Keratinocyte (primary cell): ENCODE results near the gene GEMIN2. TPM values are rescaled to one million over a fixed set of nuclear protein-coding genes. Genes with fewer than 3 reads are reported as not detected.

Experiments used
- DNase-seq: peaks from one replicate; pipeline ENCODE4 v3.0.0-alpha.2; 2011; ENCODE audit warnings: low read depth, missing footprints, low spot score
- FAIRE-seq: peaks from 2 replicates; lab custom pipeline; 2011; peaks lifted over from hg19 to GRCh38; lab: Jason Lieb, UNC
- H2AFZ ChIP-seq: 2 replicates; pipeline ENCODE4 v1.6.0; 2012; ENCODE audit warnings: low read length, control low read depth, inconsistent platforms; ENCODE audit not compliant: control insufficient read depth
- H3K27ac ChIP-seq: 2 replicates; pipeline ENCODE4 v1.5.1; 2011; ENCODE audit warnings: low read length; ENCODE audit not compliant: control insufficient read depth, insufficient read depth
- H3K27me3 ChIP-seq: 3 replicates; pipeline ENCODE4 v1.6.0; 2011; ENCODE audit warnings: low read length; ENCODE audit not compliant: control insufficient read depth, insufficient read depth; ENCODE audit errors: extremely low read depth
- H3K36me3 ChIP-seq, 2 experiments: 2 replicates in 1 of 2; 3 replicates in 1 of 2; pipeline ENCODE4 v1.5.1; 2011; ENCODE audit warnings: low read length in 2 of 2, mild to moderate bottlenecking in 1 of 2; ENCODE audit not compliant: control insufficient read depth in 2 of 2, insufficient read depth in 2 of 2; ENCODE audit errors: extremely low read depth in 1 of 2
- H3K4me1 ChIP-seq: 3 replicates; pipeline ENCODE4 v1.5.1; 2011; ENCODE audit warnings: low read length; ENCODE audit not compliant: control insufficient read depth, insufficient read depth; ENCODE audit errors: extremely low read depth
- H3K4me2 ChIP-seq: 3 replicates; pipeline ENCODE4 v1.6.0; 2011; ENCODE audit warnings: low read depth, low read length; ENCODE audit not compliant: control insufficient read depth, insufficient read depth; ENCODE audit errors: extremely low read depth
- H3K4me3 ChIP-seq, 3 experiments: fragments of 200-600 bp in 1 of 3; sonication (generic) in 1 of 3; 2 replicates in 2 of 3; 3 replicates in 1 of 3; pipeline ENCODE4 v1.5.1; 2011 to 2016; ENCODE audit warnings: low read length in 3 of 3, mild to moderate bottlenecking in 3 of 3, control low read depth in 2 of 3, inconsistent platforms in 1 of 3, low read depth in 1 of 3, mixed read lengths in 1 of 3, mixed run types in 1 of 3, moderate library complexity in 1 of 3; ENCODE audit not compliant: control insufficient read depth in 2 of 3, insufficient read depth in 2 of 3; ENCODE audit errors: extremely low read depth in 1 of 3
- H3K79me2 ChIP-seq: 2 replicates; pipeline ENCODE4 v1.6.0; 2012; ENCODE audit warnings: low read length; ENCODE audit not compliant: control insufficient read depth, insufficient read depth
- H3K9ac ChIP-seq: 3 replicates; pipeline ENCODE4 v1.6.0; 2011; ENCODE audit warnings: low read length; ENCODE audit not compliant: control insufficient read depth, insufficient read depth; ENCODE audit errors: extremely low read depth
- H3K9me1 ChIP-seq: 3 replicates; pipeline ENCODE4 v1.6.0; 2011; ENCODE audit warnings: low read length; ENCODE audit not compliant: control insufficient read depth, insufficient read depth; ENCODE audit errors: extremely low read depth
- H3K9me3 ChIP-seq: 2 replicates; pipeline ENCODE4 v1.5.1; 2012; ENCODE audit warnings: low read depth, low read length; ENCODE audit not compliant: control insufficient read depth
- H4K20me1 ChIP-seq: 3 replicates; pipeline ENCODE4 v1.6.0; 2011; ENCODE audit warnings: low read length; ENCODE audit not compliant: control insufficient read depth, insufficient read depth; ENCODE audit errors: extremely low read depth
- EZH2 ChIP-seq: IDR thresholded peaks from one replicate; pipeline ENCODE4 v1.6.1; 2012; ENCODE audit warnings: inconsistent platforms, mild to moderate bottlenecking, low read length, moderate library complexity
- dilution Hi-C: fragments of 300-500 bp; cut with MboI; formaldehyde crosslinking; loops from one replicate; pipeline ENCODE4 v1.7.0; 2020; ENCODE audit warnings: low sequenced_read_pairs; ENCODE audit not compliant: extremely low pct_ligation_motif_present
- polyA plus RNA-seq, 5 experiments: library from polyadenylated mRNA; depleted of rRNA in 3 of 5; stranded (reverse) in 3 of 5; stranded (forward) in 1 of 5; unstranded in 1 of 5; fragments of >200 nt; gene quantifications; 1 replicate in 1 of 5; 2 replicates in 3 of 5; 3 replicates in 1 of 5; pipeline versions ENCODE4 v1.2.1 to v1.2.3, GENCODE V29; 2011 to 2012; ENCODE audit warnings: missing spikeins in 2 of 5, low read depth in 1 of 5, low replicate concordance in 1 of 5
- TF ChIP-seq, protein P1 (sequence below), 3 experiments: IDR thresholded peaks in 1 of 3; conservative IDR thresholded peaks in 1 of 3; optimal IDR thresholded peaks in 1 of 3; 2 replicates in 2 of 3; 3 replicates in 1 of 3; pipeline versions ENCODE3 to v1.5.1; 2011; ENCODE audit warnings: low read length in 3 of 3, mild to moderate bottlenecking in 3 of 3, moderate library complexity in 2 of 3, control low read depth in 1 of 3, inconsistent platforms in 1 of 3; ENCODE audit not compliant: insufficient read depth in 2 of 3; ENCODE audit errors: extremely low read depth in 1 of 3

GEMIN2 gene
- polyA plus RNA-seq, 1 donor (not counting 4 experiments of a cell fraction or from before 2014, with no cell fraction given) = 28.7 TPM

DNA sequence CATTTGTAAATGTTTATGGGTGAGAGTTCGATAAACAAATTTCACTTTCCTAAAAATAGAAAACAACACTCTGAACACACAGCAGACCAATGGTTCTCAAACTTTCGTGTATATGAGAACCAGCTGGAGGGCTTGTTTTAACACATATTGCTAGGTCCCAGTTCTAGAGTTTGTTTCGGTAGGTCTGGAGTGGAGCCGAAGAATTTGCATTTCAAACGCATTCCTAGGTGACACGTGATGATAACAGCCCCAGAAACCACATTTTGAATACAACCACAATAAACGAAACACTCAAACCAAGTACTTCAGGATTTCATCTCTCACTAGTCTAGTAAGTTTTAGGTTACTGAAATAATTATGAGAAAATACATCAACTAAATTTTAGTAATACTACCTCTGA lies 28.2 kb upstream of the GEMIN2 start:
- H4K20me1 ChIP-seq = no peaks in the 10 kb centered on the region
- H3K36me3 ChIP-seq = peaks cover 15 to 26% of the 10 kb centered on the region in 2 experiments
- H3K27ac ChIP-seq = no peak overlapping the region
- DNase-seq (no peak), FAIRE-seq (no peak)
- TF ChIP-seq, protein P1, sequence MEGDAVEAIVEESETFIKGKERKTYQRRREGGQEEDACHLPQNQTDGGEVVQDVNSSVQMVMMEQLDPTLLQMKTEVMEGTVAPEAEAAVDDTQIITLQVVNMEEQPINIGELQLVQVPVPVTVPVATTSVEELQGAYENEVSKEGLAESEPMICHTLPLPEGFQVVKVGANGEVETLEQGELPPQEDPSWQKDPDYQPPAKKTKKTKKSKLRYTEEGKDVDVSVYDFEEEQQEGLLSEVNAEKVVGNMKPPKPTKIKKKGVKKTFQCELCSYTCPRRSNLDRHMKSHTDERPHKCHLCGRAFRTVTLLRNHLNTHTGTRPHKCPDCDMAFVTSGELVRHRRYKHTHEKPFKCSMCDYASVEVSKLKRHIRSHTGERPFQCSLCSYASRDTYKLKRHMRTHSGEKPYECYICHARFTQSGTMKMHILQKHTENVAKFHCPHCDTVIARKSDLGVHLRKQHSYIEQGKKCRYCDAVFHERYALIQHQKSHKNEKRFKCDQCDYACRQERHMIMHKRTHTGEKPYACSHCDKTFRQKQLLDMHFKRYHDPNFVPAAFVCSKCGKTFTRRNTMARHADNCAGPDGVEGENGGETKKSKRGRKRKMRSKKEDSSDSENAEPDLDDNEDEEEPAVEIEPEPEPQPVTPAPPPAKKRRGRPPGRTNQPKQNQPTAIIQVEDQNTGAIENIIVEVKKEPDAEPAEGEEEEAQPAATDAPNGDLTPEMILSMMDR (optimal IDR thresholded peaks at IDR 0.05 in 1 of 3, IDR thresholded peaks at IDR 0.05 in 1 of 3, conservative IDR thresholded peaks at IDR 0.05 in 1 of 3; ENCODE audit: extremely low read depth in 1 of 3, insufficient read depth in 2 of 3, low read length in 3 of 3) = no peak
- TF ChIP-seq EZH2 = no peak
- no peak overlapping the region for H3K4me2 ChIP-seq
- no peaks in the 10 kb centered on the region for H3K27me3 ChIP-seq
- no peaks in the 10 kb centered on the region for H3K79me2 ChIP-seq
- no peaks in the 10 kb centered on the region for H3K4me1 ChIP-seq
- H3K9me3 ChIP-seq = no peaks in the 10 kb centered on the region
- H2AFZ ChIP-seq = no peak overlapping the region
- no peaks in the 10 kb centered on the region for H3K9me1 ChIP-seq
- no peak overlapping the region for H3K4me3 ChIP-seq
- dilution Hi-C loops = no loop called here
- no peak overlapping the region for H3K9ac ChIP-seq

DNA sequence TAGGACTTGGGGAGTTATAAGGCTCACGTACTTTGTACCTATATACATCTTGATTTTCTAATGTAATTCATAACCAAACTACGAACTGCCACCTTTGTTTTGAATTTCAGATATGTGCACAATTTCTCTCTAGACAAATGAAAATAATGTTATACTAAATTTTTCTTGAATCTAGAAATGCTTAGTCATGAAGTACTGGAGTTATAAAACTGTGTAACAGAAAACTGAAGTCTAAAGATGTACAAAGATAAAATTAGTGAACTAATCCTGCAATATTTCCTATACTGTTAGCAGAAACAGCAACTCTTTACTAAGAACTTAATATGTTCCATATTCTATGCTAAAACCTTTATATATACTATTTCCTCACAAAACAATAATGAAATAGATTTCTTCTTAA lies 26.6 kb upstream of the GEMIN2 start:
- TF ChIP-seq, protein P1 (optimal IDR thresholded peaks at IDR 0.05 in 1 of 3, IDR thresholded peaks at IDR 0.05 in 1 of 3, conservative IDR thresholded peaks at IDR 0.05 in 1 of 3; ENCODE audit: extremely low read depth in 1 of 3, insufficient read depth in 2 of 3, low read length in 3 of 3) = no peak
- TF ChIP-seq EZH2 = no peak
- no peak for DNase-seq
- H3K9ac ChIP-seq = no peak overlapping the region
- dilution Hi-C loops = no loop called here
- H3K36me3 ChIP-seq = peaks cover 16 to 26% of the 10 kb centered on the region in 2 experiments
- H3K27me3 ChIP-seq = no peaks in the 10 kb centered on the region
- no peak overlapping the region for H2AFZ ChIP-seq
- no peaks in the 10 kb centered on the region for H4K20me1 ChIP-seq
- no peak overlapping the region for H3K4me3 ChIP-seq
- H3K27ac ChIP-seq = no peak overlapping the region
- no peak for FAIRE-seq
- H3K9me1 ChIP-seq = no peaks in the 10 kb centered on the region
- no peaks in the 10 kb centered on the region for H3K4me1 ChIP-seq
- no peak overlapping the region for H3K4me2 ChIP-seq
- H3K79me2 ChIP-seq = no peaks in the 10 kb centered on the region
- no peaks in the 10 kb centered on the region for H3K9me3 ChIP-seq
